Effector CD8-positive, alpha-beta T cell (primary cell): ENCODE measurements around the gene LRRC3.

ENCODE experiments used
- DNase-seq: peaks from one replicate; lab custom pipeline; 2025; lab: John Stamatoyannopoulos, UW

The LRRC3 gene

GRCh38 chr21:44458971-44459711 lies 3.8 kb downstream of the LRRC3 start:
- no peak for DNase-seq

GRCh38 chr21:44459712-44460440 lies 4.6 kb downstream of the LRRC3 start:
- DNase-seq: no peak

- DNase-seq: no peak
These were observed 5.1 kb downstream of the LRRC3 start for GRCh38 chr21:44460441-44460755.

- DNase-seq: no peak
These were observed 5.7 kb downstream of the LRRC3 start for GRCh38 chr21:44461005-44461404.

- no peak for DNase-seq
These were observed 6.2 kb downstream of the LRRC3 start for GRCh38 chr21:44461464-44462001.

GRCh38 chr21:44462086-44462833 lies 7.0 kb downstream of the LRRC3 start:
- no peak for DNase-seq

- no peak for DNase-seq
These were observed 7.5 kb downstream of the LRRC3 start for GRCh38 chr21:44462834-44463200.

GRCh38 chr21:44463724-44464123 lies 8.4 kb downstream of the LRRC3 start:
- DNase-seq: no peak

GRCh38 chr21:44464351-44464750 lies 9.0 kb downstream of the LRRC3 start:
- DNase-seq: no peak

- no peak for DNase-seq
These were observed 11.1 kb downstream of the LRRC3 start for GRCh38 chr21:44466351-44466954.

- no peak for DNase-seq
These were observed 11.9 kb downstream of the LRRC3 start for GRCh38 chr21:44466996-44467858.

- DNase-seq: no peak
These were observed 12.5 kb downstream of the LRRC3 start for GRCh38 chr21:44467859-44468195.

- no peak for DNase-seq
These were observed 16.0 kb downstream of the LRRC3 start for GRCh38 chr21:44471341-44471740.

GRCh38 chr21:44471996-44472395 lies 16.7 kb downstream of the LRRC3 start:
- DNase-seq: no peak

GRCh38 chr21:44473915-44474555 lies 18.7 kb downstream of the LRRC3 start:
- DNase-seq: no peak

- DNase-seq: no peak
These were observed 20.0 kb downstream of the LRRC3 start for GRCh38 chr21:44475266-44475845.

GRCh38 chr21:44477131-44477530 lies 21.8 kb downstream of the LRRC3 start:
- DNase-seq: no peak

GRCh38 chr21:44477712-44478111 lies 22.4 kb downstream of the LRRC3 start:
- no peak for DNase-seq

GRCh38 chr21:44478124-44478800 lies 23.0 kb downstream of the LRRC3 start:
- no peak for DNase-seq

- DNase-seq: no peak
These were observed 23.5 kb downstream of the LRRC3 start for GRCh38 chr21:44478801-44479167.
